SK-N-SH (cell line): Measurements from ENCODE around the gene SGPL1.

Experiments used
- EP300 ChIP-seq, 2 experiments: IDR thresholded peaks; 2 replicates each; pipeline versions ENCODE4 v1.4.0 to v1.6.1; 2012; ENCODE audit warnings: borderline replicate concordance in 1 of 2, low read depth in 1 of 2, low read length in 1 of 2
- EZH2phosphoT487 ChIP-seq: fragments of 200-600 bp; sonication (generic); IDR thresholded peaks from 2 replicates; pipeline ENCODE4 v1.6.1; 2017; ENCODE audit warnings: low read depth, mixed run types, mild to moderate bottlenecking, antibody characterized with exemption, moderate library complexity, borderline replicate concordance
- GABPA ChIP-seq: IDR thresholded peaks from 2 replicates; pipeline ENCODE4 v1.4.0; 2012; ENCODE audit warnings: low read depth, mild to moderate bottlenecking
- JUND ChIP-seq: IDR thresholded peaks from 2 replicates; pipeline ENCODE4 v1.4.0; 2012
- MXI1 ChIP-seq: IDR thresholded peaks from 2 replicates; pipeline ENCODE4 v1.6.1; 2012; ENCODE audit warnings: mild to moderate bottlenecking, low read depth, low read length, improper control_type of control experiment
- RFX5 ChIP-seq: IDR thresholded peaks from 2 replicates; pipeline ENCODE4 v1.6.1; 2012; ENCODE audit warnings: mild to moderate bottlenecking, improper control_type of control experiment, low read length
- TAF1 ChIP-seq: IDR thresholded peaks from 2 replicates; pipeline ENCODE4 v1.6.1; 2012; ENCODE audit warnings: low read depth, mild to moderate bottlenecking, low read length, moderate library complexity, borderline replicate concordance
- YY1 ChIP-seq: IDR thresholded peaks from 2 replicates; pipeline ENCODE4 v1.4.0; 2012; ENCODE audit warnings: low read depth, mild to moderate bottlenecking
- TF ChIP-seq, protein P1 (sequence below): fragments of 200-600 bp; sonication (generic); IDR thresholded peaks from 2 replicates; pipeline ENCODE4 v1.6.1; 2017; ENCODE audit warnings: antibody characterized with exemption, mild to moderate bottlenecking, moderate library complexity
- TF ChIP-seq, protein P2 (sequence below): IDR thresholded peaks from 2 replicates; pipeline ENCODE4; 2012
- TF ChIP-seq, protein P3 (sequence below): IDR thresholded peaks from 2 replicates; pipeline ENCODE4 v1.6.1; 2012; ENCODE audit warnings: mild to moderate bottlenecking, low read depth, low read length, moderate library complexity
- TF ChIP-seq, protein P4 (sequence below): IDR thresholded peaks from 2 replicates; pipeline ENCODE4 v1.4.0; 2012; ENCODE audit warnings: low read depth, borderline replicate concordance

DNA sequence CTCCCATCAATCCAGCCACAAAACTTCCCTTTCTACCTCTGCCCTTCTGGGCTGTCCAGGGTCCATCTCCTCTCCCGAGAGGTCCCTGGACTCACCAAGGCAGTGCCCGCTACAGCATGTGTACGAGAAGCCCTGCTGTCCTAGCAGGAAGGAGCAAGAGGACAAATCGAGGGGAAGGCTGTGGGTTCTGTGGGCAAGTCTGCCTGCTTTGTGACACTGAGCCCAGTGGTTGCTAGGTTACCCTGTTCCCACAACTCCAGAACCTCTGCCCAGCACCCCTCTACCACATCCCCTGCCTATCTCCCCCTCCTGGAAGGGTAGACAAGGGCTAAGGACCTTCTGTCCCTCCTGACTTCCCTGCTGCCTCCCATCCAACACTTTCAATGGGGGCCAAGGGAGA is 30.6 kb upstream of the SGPL1 start, which contains the start of gene TBATA:
- TF ChIP-seq, protein P1, sequence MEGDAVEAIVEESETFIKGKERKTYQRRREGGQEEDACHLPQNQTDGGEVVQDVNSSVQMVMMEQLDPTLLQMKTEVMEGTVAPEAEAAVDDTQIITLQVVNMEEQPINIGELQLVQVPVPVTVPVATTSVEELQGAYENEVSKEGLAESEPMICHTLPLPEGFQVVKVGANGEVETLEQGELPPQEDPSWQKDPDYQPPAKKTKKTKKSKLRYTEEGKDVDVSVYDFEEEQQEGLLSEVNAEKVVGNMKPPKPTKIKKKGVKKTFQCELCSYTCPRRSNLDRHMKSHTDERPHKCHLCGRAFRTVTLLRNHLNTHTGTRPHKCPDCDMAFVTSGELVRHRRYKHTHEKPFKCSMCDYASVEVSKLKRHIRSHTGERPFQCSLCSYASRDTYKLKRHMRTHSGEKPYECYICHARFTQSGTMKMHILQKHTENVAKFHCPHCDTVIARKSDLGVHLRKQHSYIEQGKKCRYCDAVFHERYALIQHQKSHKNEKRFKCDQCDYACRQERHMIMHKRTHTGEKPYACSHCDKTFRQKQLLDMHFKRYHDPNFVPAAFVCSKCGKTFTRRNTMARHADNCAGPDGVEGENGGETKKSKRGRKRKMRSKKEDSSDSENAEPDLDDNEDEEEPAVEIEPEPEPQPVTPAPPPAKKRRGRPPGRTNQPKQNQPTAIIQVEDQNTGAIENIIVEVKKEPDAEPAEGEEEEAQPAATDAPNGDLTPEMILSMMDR, result no peak
- no peak for TF ChIP-seq GABPA
- no peak for TF ChIP-seq MXI1
- no peak for TF ChIP-seq EP300 (IDR thresholded peaks at IDR 0.05; ENCODE audit: borderline replicate concordance in 1 of 2, low read depth in 1 of 2, low read length in 1 of 2)
- TF ChIP-seq RFX5, result no peak
- TF ChIP-seq, protein P2, sequence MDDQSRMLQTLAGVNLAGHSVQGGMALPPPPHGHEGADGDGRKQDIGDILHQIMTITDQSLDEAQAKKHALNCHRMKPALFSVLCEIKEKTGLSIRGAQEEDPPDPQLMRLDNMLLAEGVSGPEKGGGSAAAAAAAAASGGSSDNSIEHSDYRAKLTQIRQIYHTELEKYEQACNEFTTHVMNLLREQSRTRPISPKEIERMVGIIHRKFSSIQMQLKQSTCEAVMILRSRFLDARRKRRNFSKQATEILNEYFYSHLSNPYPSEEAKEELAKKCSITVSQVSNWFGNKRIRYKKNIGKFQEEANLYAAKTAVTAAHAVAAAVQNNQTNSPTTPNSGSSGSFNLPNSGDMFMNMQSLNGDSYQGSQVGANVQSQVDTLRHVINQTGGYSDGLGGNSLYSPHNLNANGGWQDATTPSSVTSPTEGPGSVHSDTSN, result no peak
- TF ChIP-seq, protein P3, sequence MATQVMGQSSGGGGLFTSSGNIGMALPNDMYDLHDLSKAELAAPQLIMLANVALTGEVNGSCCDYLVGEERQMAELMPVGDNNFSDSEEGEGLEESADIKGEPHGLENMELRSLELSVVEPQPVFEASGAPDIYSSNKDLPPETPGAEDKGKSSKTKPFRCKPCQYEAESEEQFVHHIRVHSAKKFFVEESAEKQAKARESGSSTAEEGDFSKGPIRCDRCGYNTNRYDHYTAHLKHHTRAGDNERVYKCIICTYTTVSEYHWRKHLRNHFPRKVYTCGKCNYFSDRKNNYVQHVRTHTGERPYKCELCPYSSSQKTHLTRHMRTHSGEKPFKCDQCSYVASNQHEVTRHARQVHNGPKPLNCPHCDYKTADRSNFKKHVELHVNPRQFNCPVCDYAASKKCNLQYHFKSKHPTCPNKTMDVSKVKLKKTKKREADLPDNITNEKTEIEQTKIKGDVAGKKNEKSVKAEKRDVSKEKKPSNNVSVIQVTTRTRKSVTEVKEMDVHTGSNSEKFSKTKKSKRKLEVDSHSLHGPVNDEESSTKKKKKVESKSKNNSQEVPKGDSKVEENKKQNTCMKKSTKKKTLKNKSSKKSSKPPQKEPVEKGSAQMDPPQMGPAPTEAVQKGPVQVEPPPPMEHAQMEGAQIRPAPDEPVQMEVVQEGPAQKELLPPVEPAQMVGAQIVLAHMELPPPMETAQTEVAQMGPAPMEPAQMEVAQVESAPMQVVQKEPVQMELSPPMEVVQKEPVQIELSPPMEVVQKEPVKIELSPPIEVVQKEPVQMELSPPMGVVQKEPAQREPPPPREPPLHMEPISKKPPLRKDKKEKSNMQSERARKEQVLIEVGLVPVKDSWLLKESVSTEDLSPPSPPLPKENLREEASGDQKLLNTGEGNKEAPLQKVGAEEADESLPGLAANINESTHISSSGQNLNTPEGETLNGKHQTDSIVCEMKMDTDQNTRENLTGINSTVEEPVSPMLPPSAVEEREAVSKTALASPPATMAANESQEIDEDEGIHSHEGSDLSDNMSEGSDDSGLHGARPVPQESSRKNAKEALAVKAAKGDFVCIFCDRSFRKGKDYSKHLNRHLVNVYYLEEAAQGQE, result no peak
- TF ChIP-seq TAF1, result no peak
- no peak for TF ChIP-seq YY1
- TF ChIP-seq EZH2phosphoT487, result no peak
- TF ChIP-seq, protein P4, sequence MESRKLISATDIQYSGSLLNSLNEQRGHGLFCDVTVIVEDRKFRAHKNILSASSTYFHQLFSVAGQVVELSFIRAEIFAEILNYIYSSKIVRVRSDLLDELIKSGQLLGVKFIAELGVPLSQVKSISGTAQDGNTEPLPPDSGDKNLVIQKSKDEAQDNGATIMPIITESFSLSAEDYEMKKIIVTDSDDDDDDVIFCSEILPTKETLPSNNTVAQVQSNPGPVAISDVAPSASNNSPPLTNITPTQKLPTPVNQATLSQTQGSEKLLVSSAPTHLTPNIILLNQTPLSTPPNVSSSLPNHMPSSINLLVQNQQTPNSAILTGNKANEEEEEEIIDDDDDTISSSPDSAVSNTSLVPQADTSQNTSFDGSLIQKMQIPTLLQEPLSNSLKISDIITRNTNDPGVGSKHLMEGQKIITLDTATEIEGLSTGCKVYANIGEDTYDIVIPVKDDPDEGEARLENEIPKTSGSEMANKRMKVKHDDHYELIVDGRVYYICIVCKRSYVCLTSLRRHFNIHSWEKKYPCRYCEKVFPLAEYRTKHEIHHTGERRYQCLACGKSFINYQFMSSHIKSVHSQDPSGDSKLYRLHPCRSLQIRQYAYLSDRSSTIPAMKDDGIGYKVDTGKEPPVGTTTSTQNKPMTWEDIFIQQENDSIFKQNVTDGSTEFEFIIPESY, result no peak
- TF ChIP-seq JUND, result no peak
